ENCODE results near the gene PPP4R3B. TPM values are rescaled to one million over a fixed set of nuclear protein-coding genes. Genes with fewer than 3 reads are reported as not detected.
"Not testable (repeated sequence)": the region's sequence is repeated elsewhere in the genome, so short reads cannot be mapped to it uniquely, and the experiment has no call there.

Gene PPP4R3B
- total RNA-seq: 120 TPM

DNA sequence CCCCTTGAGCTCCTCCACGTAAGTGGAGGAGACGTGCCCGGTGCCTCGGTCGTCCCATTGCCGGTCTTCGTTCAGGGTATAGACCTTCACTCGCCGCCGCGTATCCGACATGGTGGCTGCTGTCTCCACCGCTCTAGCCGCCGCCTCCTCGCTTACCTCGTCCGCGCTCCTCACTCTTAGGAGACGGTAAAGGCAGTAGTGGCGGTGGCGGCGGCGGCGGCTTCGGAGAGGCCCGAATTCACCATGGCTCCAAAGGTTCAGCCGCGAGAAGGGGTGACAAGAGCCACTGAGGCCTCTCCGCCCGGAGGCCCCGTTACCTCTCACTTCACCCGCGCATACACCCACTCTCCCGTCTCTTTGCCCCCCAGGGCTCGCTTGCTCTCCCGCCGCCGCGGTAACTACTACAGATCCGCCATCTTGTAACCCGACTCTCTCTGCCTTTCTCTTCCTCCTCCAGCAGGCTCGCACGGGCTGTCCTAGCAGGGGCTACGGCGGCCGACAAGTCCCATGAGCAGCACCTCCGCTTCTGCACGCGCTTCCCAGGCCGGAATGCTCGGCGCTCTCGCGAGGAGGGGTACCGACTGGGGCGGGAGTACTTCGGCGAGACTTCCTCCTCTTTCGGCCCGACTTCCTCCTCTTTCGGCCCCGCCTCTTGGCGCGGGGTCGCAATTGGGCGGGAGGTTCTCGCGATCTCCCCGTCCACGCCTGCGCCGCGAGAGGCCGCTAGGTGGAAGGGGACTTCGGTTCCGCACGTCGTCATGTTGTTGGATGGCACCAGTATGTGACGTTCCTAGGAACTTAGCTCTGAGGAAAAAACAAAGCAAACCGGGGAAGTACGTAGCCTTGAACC lies at the start of gene PPP4R3B:
Gene PPP4R3B (minus strand): TSS at position 448 of the 850 bp plus-strand sequence. CDS start 337 bp downstream, at position 111.
- peak; percentile 100 for DNase-seq

DNA sequence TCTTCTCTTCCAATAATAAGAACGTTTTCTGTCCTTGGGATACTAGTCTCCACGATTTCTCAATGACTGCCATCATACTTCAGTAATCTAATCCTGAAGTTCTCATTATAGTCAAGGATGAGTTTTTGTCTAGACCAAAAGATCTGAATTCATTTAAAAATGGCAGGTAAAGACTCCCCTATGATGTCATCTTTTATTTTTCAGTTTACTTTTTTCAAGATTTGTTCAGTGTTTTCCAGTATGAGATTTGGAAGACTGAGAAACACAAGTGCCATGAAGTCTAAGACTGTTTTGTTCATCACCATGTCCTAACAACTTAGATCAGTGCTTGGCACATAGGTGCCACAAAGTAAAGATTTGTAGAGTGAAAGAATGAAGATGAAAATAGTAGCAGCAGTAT lies 35.8 kb upstream of the PPP4R3B start:
- no peak for DNase-seq

DNA sequence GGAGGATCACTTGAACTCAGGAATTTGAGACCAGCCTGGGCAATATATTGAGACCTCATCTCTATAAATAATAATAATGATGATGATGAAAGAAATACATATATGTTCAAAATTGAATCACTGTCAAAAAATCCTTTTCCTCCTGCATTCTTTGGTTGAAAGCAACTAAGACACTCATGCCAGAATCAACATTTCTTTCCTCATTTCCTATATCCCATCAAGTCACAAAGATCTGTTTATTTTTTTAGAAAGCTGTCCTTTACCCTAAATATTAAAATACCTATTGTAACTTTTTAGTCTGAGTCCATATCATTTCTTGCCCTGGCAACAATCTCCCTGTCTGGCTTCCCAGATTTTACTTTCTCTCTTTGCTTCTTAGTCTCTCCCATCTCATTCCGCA lies 31.8 kb upstream of the PPP4R3B start:
- DNase-seq: no peak

DNA sequence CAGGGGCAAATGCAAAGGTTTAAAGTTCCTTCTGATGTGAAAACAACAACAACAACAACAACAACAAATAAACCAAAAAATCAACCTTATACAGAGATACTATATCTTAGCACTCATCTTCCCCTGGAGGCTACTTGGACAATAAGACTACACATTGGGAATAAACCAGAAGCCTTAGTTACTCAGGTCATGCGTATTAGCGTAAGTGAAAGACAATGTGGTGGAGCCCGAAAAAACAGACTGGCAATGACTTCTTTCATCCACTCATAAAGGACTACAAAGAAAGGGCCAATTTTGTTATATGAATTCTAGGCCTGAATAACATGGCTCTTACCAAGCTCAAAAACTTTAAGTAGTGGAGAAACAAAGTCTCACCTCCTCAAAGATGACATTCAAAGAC lies 19.4 kb upstream of the PPP4R3B start:
- DNase-seq: no peak

DNA sequence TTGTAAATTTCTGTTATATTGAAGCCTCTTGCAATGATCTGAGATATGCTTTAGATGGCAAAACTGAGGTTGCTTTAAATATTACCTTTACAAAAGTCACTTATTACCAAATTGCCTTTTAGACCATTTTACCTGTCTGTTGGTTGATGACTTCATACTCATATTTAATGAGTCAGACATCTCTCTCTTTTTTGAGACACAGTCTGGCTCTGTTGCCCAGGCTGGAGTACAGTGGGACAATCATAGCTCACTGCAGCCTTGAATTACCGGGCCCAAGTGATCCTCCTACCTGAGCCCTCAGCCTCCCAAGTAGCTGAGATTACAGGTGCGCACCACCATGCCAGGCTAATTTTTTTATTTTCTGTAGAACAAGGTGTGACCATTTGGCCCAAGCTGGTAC lies 11.5 kb upstream of the PPP4R3B start:
- DNase-seq: no peak

DNA sequence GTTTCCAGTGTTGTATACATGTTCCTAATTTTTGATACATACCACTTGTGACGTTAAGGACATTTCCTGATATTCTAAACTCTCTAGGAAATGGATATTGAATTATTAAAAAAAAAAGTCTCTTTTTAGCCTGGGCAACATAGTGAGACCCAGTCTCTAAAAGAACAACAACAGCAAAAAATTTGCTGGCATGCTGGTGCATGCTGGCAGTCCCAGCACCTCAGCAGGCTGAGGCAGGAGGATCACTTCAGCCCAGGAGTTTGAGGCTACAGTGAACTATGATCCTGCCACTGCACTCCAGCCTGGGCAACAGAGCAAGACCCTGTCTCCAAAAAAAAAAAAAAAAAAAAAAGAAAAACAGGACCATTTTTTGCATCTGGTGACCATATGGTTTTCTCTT lies 10.5 kb upstream of the PPP4R3B start:
- no peak for DNase-seq

DNA sequence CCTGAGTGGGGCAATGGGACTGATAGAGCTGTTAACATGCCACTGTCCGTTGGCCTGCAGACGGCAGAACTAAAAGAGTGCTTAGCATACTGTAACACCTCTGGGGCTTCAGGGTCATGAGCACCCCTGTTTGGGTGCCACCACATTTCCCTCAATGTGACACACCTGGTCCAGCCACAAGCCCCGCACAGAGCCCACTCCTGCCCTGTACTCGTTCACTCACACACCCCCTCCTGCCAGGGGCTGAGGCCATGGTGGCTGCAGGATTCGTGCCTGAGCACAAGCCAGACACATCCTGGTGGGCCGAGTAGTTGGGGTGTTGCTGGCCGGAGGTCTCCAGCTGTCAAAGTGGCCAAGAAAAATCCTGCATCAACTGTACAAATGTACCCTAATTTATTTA lies 4.4 kb upstream of the PPP4R3B start:
- DNase-seq: no peak

- no peak for DNase-seq
These were observed 2.8 kb upstream of the PPP4R3B start for GRCh38 chr2:55620123-55620779.

GRCh38 chr2:55618275-55619055 lies 1.0 kb upstream of the PPP4R3B start:
- peak; percentile 55 for DNase-seq

- no peak for DNase-seq
These were observed 528 bp upstream of the PPP4R3B start for GRCh38 chr2:55618025-55618274.

DNA sequence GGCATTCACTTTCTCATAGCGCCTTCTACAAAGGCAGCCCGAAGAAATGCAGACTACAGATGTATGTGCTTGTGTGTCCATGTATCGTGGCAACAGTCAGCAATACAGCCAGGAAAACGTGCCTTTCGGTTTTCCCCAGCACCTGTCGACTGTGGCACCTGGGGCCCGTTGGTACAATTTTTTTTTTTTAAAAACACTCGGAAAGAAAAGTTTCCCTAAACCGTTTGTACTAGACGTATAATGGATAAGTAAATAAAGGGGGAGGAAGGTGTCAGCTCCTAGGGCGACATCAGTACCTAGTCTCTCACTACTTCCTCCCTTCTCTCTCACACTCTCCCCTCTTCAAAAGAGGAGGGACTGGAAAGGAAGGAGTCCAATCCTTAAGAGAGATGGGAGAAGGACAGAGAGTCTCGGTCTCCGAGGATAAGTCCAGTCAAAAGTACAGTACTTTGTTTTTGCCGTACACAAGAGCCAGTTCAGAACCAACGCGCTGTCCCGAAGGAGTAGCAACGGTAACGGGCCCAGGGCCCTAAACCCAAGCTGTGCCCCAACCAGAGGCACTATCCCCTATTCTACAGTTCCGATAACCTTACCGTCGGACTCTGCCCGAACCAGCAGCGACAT lies 759 bp downstream of the PPP4R3B start:
- peak; percentile 10 for DNase-seq

DNA sequence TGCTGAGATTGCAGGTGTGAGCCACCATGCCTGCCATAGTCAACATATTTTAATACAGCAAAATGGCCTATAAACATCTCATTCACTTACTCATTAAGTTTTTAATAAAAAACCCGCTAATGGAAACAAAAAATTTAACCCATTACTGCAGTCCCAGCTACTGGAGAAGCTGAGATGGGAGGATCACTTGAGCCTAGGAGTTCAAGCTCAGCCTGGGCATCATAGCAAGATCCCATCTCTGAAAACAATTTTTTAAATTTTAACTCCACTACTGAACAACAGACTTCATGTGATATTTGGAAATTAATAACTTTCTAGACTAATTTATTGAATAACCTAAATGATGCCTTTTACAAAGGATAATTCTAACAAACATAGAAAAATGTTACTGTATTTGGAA lies 5.4 kb downstream of the PPP4R3B start:
- no peak for DNase-seq

DNA sequence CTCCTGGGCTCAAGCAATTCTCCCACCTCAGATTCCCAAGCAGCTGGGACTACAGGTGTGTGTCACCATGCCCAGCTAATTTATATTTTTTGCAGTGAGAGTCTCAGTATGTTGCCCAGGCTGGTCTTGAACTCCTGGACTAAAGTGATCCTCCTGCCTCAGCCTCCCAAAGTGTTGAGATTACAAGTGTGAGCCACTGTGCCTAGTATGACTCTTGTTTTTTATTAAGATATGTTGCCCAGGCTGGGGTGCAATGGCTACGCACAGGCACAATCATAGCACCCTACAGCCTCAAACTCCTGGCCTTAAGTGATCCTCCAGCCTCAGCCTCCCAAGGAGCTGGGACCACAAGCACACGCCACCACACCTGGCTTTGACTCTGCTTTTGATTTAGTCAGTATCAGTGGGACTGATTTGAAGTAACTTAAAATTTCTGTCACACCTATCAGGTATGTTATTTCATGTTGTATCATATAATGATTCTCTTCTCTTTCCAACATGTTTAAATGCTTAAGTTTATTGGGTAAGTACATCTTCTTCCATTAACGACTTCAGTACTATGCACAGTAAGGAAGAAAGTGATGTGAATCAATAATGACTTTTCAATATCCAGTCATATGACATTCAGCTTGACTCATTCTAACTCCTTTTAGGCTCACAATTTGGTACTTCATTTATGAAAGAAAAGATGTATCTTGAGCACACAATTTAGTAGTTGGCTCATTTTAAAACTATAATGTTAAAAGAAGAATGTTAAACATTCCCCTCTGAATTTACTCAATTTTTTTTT lies 6.3 kb downstream of the PPP4R3B start:
- no peak for DNase-seq

DNA sequence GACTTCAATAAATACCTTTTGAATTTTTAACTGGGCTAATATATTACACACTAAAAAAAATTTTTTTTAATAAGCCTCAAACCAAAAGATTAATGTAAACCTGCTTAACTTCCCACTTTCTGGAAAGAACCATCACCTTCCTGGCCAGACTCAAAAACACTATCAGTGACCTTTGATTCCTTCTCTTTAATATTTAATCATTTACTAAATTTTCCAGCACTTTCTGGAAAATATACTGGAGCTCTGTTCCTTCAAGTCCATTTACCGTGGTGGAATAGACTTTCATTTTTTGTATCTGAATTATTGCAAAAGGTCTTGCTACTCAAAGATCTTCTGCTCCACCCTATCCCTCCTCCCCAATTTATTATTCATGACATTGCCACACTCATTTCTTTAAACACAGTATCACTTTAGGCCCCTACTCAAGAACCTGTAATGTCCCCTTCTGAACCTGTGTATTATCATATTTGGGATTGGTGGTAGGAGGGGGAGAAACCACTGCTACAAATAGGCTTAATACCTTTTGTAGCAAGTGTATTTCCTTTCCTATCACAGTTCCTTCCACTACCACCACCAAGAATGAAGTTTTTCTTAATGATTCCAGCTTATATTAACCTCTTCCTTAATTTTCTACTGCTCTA lies 7.4 kb downstream of the PPP4R3B start:
- DNase-seq: no peak

GRCh38 chr2:55609193-55609794 lies 8.1 kb downstream of the PPP4R3B start:
- no peak for DNase-seq

GRCh38 chr2:55607717-55608116 lies 9.7 kb downstream of the PPP4R3B start:
- no peak for DNase-seq

- no peak for DNase-seq
These were observed 13.3 kb downstream of the PPP4R3B start for GRCh38 chr2:55604027-55604565.

DNA sequence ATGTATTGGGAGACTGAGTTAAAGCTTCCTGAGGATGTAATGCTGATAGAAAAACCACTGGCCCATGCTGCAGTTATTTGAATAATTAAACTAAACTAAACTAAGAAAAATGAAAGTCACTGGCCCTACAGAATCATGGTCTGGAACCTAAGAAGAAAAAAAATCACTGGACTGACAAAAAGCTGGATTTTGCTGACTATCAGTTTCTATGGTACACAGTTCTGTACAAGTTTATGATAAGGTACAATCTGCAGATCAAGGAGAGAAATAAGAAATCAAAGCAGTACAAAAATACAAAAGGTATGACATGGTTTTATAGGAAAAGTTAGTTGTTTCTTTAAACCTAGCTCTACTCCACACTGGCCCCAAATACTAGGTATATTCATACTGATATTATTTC lies 15.6 kb downstream of the PPP4R3B start:
- no peak for DNase-seq

GRCh38 chr2:55598056-55598795 lies 19.2 kb downstream of the PPP4R3B start:
- DNase-seq: no peak

DNA sequence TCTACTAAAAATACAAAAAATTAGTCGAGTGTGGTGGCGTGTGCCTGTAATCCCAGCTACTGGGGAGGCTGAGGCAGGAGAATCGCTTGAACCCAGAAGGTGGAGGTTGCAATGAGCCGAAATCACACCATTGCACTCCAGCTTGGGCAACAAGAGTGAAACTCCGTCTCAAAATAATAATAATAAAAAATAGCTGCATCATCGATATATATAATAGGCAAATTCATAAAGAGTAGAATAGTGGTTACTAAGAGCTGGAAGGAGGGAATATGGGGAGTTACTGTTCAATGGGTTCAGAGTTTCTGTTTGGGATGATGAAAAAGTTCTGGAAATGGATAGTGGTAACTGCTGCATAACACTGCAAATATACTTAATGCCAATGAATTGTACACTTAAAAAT lies 20.6 kb downstream of the PPP4R3B start:
- DNase-seq: not testable (repeated sequence)

All from occipital lobe (tissue), 2 donors.